ENCODE data around the gene DPCD.

The DPCD gene

DNA sequence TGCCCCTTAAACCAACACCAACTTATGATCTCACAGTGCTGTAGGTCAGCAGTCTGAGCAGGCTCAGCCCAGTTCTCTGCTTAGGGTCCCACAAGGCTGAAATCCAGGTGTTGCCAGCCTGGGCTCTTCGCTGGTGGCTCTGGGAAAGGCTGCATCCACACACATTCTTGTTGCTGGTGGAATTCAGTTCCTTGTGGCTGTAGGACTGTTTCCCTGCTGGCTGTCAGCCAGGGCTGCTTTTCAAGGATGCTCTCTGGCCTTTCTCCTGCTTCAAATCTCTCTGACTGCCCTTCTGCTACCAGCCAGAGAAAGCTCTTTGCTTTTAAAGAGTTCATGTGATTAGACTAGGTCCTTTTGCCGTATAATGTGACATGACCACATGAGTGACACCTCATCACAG, 15.3 kb upstream of the DPCD start:
- TF ChIP-seq, protein P1, sequence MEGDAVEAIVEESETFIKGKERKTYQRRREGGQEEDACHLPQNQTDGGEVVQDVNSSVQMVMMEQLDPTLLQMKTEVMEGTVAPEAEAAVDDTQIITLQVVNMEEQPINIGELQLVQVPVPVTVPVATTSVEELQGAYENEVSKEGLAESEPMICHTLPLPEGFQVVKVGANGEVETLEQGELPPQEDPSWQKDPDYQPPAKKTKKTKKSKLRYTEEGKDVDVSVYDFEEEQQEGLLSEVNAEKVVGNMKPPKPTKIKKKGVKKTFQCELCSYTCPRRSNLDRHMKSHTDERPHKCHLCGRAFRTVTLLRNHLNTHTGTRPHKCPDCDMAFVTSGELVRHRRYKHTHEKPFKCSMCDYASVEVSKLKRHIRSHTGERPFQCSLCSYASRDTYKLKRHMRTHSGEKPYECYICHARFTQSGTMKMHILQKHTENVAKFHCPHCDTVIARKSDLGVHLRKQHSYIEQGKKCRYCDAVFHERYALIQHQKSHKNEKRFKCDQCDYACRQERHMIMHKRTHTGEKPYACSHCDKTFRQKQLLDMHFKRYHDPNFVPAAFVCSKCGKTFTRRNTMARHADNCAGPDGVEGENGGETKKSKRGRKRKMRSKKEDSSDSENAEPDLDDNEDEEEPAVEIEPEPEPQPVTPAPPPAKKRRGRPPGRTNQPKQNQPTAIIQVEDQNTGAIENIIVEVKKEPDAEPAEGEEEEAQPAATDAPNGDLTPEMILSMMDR (IDR thresholded peaks at IDR 0.05; ENCODE audit: insufficient read depth, missing control alignments): no peak
- DNase-seq (ENCODE audit: insufficient read length, low spot score): no peak
- no peak for FAIRE-seq

DNA sequence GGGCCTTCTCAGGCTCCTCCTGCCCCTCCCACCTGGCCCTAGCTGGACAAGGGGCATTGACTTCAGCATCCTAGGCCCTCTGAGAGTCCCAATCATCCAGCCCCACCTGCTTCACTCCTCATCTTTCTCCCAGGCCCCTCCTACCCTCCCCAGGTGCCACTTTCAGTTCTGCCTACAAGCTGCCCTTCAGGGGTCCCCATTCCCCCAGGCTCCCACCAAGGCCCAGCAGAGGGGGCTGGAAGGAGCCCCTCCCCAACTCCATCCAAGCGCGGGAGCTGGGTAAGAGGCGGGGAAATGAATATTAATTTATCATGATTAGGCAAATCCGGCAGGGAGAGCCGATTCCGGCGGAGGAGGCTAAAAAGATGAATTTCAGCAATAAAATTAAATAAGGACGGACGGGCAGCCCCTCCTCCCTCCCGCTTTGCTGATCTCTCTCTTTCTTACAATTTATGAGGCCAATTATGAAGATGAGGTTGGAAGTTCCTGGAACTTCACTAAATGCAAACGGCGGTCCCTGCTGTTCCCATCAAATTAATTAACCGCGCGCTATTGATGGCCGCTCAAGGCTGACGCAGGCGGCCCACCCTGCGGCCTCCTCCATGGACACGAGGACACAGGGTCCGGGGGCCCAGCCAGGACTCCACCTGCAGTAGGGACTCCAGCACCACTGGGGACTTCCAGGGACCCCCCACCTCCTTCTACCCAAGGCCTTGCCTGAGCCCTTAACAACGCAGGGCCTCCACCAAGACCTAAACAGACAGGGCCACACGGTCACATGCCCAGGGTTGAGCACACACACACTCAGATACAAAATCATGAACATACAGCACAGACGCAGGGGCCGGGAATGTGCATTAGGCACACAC, 14.0 kb upstream of the DPCD start:
- TF ChIP-seq, protein P1 (IDR thresholded peaks at IDR 0.05; ENCODE audit: insufficient read depth, missing control alignments): no peak
- no peak for DNase-seq (ENCODE audit: insufficient read length, low spot score)
- no peak for FAIRE-seq

DNA sequence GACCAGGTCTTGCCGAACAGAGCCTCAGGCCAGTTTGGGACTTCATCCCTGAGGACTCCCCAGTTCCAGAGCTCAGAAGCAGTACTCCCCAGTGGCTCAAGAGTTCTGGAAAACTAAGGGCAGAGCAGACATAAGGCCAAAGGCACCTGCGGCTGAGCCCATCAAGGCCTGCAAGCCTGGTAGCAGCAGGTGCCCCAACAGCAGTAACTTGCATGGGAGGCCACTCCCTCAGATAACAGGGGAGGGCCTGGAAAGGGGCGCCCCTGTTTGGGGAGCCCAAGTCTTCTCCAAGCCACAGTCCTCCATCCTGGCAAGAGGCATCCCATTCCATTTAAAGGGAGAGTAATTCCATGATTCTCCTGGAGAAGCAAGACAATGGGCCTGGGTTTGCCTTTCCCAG, 13.0 kb upstream of the DPCD start:
- DNase-seq (ENCODE audit: insufficient read length, low spot score) (no peak), FAIRE-seq (no peak)
- TF ChIP-seq, protein P1 (IDR thresholded peaks at IDR 0.05; ENCODE audit: insufficient read depth, missing control alignments): no peak

DNA sequence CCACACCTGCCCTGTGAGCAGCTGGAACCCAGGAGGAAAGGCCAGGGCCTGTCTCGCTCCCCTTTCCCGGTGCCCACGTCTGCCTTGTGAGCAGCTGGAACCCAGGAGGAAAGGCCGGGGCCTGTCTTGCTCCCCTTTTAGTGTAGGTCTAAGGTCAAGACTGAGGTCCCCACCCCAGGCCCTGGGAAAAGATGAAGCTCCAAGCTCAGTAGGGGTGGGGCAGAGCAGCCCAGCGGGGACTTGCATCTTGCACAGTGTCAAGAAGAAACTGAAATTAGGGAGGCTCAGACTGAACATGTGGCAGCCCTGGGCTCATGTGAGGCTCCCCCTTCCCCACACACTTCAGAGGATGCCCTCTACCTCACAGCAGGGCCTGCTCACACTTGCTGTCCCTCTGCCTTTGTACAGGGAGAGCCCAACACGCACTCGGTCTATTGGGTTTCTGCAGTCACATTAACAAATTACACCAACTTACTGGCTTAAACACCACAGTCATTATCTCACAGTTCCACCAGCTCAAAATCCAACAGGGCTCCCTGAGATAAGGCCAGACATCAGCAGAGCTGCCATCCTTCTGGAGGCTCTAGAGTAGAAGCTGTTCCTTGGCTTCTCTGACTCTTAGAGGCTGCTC, 12.4 kb upstream of the DPCD start:
- TF ChIP-seq, protein P1 (IDR thresholded peaks at IDR 0.05; ENCODE audit: insufficient read depth, missing control alignments): no peak
- DNase-seq (ENCODE audit: insufficient read length, low spot score) (no peak), FAIRE-seq (no peak)

DNA sequence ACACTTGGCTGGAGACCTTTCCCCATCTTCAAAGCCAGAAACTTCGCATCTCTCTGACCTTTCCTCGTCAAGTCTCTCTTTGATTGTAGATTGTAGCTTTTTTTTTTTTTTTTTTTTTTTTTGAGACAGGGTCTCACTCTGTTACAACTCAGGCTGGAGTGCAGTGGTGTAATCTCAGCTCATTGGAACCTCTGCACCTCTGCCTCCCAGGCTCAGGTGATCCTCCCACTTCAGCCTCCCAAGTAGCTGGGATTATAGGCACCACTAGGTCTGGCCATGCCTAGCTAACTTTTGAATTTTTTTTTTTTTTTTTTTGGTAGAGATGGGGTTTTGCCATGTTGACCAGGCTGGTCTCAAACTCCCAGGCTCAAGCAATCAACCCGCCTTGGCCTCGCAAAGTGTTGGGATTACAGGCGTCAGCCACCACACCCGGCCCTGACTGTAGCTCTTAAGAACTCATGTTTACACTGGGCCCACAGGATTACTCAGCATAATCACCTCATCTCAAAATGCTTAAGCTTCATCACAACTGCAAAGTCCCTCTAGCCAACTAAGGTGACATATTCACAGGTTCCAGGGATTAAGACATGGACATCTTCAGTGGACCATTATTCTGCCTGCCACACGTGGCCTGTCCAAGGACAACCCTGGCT, 11.8 kb upstream of the DPCD start:
- no peak for FAIRE-seq
- TF ChIP-seq, protein P1 (IDR thresholded peaks at IDR 0.05; ENCODE audit: insufficient read depth, missing control alignments): no peak
- DNase-seq (ENCODE audit: insufficient read length, low spot score): peak; percentile 73

DNA sequence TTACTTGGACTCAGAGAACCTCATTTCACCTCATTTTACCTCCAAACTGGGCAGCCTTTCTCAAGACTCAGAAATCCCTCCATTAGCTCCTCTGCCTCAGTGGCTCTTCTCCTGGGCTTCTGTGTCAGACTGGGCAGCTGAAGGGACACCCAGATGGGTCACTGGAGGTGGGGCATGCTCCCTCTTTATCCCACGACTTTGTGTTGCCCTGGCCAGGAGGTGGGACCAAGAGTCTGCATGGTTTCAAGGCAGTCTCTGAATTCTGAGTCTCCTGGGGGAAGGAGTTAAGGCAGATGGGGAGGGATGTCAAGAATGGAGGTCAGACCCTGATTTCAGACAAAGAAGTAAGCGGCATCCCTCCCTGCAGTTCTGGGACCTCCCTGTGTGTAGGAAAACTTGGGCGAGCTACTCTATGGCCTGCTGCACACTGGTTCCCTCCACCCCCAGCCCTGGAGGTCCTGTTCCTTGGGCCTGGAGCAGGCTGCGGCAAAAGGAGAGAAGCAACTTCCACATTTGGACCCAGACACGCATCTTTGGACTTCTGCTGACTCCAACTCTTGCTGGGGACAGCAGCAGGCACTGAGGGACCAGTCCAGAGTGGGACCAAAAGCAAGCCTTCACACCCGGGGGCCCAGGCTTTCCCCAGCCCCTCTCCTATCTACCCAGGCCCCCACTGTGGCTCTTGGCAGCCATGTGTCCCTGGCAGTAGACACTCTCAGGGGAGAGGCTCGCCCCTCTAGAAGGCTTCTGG, 10.8 kb upstream of the DPCD start:
- DNase-seq (ENCODE audit: insufficient read length, low spot score) (no peak), FAIRE-seq (no peak)
- TF ChIP-seq, protein P1 (IDR thresholded peaks at IDR 0.05; ENCODE audit: insufficient read depth, missing control alignments): no peak
